ENCODE measurements around the gene HFM1. TPM values are rescaled to one million over a fixed set of nuclear protein-coding genes. Genes with fewer than 3 reads are reported as not detected.
"Not testable (repeated sequence)": the region's sequence is repeated elsewhere in the genome, so short reads cannot be mapped to it uniquely, and the experiment has no call there.

HFM1 gene, protein sequence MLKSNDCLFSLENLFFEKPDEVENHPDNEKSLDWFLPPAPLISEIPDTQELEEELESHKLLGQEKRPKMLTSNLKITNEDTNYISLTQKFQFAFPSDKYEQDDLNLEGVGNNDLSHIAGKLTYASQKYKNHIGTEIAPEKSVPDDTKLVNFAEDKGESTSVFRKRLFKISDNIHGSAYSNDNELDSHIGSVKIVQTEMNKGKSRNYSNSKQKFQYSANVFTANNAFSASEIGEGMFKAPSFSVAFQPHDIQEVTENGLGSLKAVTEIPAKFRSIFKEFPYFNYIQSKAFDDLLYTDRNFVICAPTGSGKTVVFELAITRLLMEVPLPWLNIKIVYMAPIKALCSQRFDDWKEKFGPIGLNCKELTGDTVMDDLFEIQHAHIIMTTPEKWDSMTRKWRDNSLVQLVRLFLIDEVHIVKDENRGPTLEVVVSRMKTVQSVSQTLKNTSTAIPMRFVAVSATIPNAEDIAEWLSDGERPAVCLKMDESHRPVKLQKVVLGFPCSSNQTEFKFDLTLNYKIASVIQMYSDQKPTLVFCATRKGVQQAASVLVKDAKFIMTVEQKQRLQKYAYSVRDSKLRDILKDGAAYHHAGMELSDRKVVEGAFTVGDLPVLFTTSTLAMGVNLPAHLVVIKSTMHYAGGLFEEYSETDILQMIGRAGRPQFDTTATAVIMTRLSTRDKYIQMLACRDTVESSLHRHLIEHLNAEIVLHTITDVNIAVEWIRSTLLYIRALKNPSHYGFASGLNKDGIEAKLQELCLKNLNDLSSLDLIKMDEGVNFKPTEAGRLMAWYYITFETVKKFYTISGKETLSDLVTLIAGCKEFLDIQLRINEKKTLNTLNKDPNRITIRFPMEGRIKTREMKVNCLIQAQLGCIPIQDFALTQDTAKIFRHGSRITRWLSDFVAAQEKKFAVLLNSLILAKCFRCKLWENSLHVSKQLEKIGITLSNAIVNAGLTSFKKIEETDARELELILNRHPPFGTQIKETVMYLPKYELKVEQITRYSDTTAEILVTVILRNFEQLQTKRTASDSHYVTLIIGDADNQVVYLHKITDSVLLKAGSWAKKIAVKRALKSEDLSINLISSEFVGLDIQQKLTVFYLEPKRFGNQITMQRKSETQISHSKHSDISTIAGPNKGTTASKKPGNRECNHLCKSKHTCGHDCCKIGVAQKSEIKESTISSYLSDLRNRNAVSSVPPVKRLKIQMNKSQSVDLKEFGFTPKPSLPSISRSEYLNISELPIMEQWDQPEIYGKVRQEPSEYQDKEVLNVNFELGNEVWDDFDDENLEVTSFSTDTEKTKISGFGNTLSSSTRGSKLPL (N-terminal part only)
- polyA plus RNA-seq, result 1 to 10 TPM in 1 of 3 donors, under 1 TPM in 2; 0.21 to 1.2 (median 0.23) TPM

- H3K27ac ChIP-seq (ENCODE audit: low read depth, low read length), result peak within 1 kb of the TSS; percentile 57
- 1% methylated on average over 61 to 69 of the region's 69 CpGs for WGBS, 3 donors
These were observed at the start of gene HFM1 for GRCh38 chr1:91404151-91405012. HFM1 (minus strand) TSS chr1:91404837; CDS start chr1:91401082, 3,755 bp downstream.

GRCh38 chr1:91454136-91454535, 49.5 kb upstream of the HFM1 start:
- no peak overlapping the region for H3K27ac ChIP-seq (ENCODE audit: low read depth, low read length)
- 62 to 72% (median 68%) methylated on average over 2 of the region's 2 CpGs for WGBS, 3 donors

GRCh38 chr1:91450260-91450659, 45.6 kb upstream of the HFM1 start:
- 44 to 65% (median 50%) methylated on average over 2 of the region's 2 CpGs for WGBS, 3 donors

DNA sequence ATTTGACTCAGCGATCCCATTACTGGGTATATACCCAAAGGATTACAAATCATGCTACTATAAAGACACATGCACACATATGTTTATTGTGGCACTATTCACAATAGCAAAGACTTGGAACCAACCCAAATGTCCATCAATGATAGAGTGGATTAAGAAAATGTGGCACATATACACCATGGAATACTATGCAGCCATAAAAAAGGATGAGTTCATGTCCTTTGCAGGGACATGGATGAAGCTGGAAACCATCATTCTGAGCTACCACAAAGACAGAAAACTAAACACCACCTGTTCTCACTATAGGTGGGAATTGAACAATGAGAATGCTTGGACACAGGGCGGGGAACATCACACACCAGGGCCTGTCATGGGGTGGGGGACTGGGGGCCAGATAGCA, 43.1 kb upstream of the HFM1 start:
- WGBS, 3 donors, result 78 to 97% (median 79%) methylated on average over 2 of the region's 2 CpGs
- not testable (repeated sequence) for H3K27ac ChIP-seq (ENCODE audit: low read depth, low read length)

More at GRCh38 chr1:91450260-91450659, 45.6 kb upstream of the HFM1 start:
- H3K27ac ChIP-seq (ENCODE audit: low read depth, low read length), result no peak overlapping the region

- H3K27ac ChIP-seq (ENCODE audit: low read depth, low read length), result not testable (repeated sequence)
- WGBS, 3 donors, result 91 to 96% (median 95%) methylated on average over 5 of the region's 5 CpGs
These were observed 37.3 kb upstream of the HFM1 start for GRCh38 chr1:91441980-91442379.

DNA sequence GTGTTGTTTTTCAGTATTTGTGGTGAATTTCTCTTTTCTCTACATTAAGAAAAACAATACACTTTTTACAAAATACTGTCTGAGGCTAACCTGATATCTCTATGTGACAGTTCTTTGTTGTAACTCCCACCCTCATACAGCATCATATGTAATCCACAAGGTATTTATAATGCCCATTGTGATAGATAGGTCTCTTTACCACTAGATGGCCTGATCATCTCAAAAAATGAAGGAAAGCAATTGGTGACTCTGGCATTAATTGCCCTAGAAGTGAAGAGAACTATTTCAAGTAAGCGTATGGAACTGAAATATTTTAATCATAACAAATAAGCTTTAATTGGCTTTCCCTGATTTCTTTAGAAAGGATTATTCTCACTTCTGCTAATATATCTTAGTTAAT, 36.2 kb upstream of the HFM1 start:
- WGBS, 3 donors, result 75 to 77% (median 77%) methylated on average over 1 of the region's 1 CpG

GRCh38 chr1:91439016-91439415, 34.4 kb upstream of the HFM1 start:
- H3K27ac ChIP-seq (ENCODE audit: low read depth, low read length), result no peak overlapping the region

More for the DNA sequence above, 36.2 kb upstream of the HFM1 start:
- no peak overlapping the region for H3K27ac ChIP-seq (ENCODE audit: low read depth, low read length)

DNA sequence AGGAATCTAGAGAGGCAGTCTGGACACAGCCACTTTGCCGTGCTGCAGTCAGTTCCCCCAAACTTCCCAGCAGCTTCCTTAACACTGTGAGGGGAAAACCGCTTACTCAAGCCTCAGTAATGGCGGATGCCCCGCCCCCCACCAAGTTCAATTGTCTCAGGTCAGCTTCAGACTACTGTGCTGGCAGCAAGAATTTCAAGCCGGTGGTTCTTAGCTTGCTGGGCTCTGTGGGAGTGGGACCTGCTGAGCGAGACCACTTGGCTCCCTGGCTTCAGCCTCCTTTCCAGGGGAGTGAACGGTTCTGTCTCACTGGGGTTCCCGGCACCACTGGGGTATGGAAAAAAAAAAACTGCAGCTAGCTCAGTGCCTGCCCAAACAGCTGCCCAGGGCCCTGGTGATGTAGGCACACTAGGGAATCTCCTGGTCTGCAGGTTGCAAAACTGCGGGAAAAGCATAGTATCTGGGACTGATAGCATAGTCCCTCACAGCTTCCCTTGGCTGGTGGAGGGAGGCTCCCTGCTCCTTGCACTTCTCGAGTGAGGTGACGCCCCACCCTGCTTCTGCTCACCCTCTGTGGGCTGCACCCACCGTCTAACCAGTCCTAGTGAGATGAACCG, 23.7 kb upstream of the HFM1 start:
- H3K27ac ChIP-seq (ENCODE audit: low read depth, low read length), result no peak overlapping the region
- 40 to 59% (median 55%) methylated on average over 13 of the region's 13 CpGs for WGBS, 3 donors

DNA sequence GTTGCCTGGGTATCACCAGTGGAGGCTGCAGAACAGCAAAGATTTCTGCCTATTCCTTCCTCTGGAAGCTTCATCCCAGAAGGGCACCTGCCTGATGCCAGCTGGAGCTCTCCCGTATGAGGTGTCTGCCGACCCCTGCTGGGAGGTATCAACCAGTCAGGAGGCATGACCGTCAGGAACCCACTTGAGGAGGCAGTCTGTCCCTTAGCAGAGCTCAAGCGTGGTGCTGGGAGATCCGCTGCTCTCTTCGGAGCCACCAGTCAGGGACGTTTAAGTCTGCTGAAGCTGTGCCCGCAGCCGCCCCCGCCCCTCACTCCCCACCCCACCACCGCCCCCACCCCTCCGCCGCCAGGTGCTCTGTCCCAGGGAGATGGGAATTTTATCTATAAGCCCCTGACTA, 23.1 kb upstream of the HFM1 start:
- 36 to 69% (median 63%) methylated on average over 13 of the region's 13 CpGs for WGBS, 3 donors
- H3K27ac ChIP-seq (ENCODE audit: low read depth, low read length), result no peak overlapping the region

- WGBS, 3 donors, result 87 to 90% (median 89%) methylated on average over 4 of the region's 4 CpGs
These were observed 17.9 kb upstream of the HFM1 start for GRCh38 chr1:91422523-91422922.

DNA sequence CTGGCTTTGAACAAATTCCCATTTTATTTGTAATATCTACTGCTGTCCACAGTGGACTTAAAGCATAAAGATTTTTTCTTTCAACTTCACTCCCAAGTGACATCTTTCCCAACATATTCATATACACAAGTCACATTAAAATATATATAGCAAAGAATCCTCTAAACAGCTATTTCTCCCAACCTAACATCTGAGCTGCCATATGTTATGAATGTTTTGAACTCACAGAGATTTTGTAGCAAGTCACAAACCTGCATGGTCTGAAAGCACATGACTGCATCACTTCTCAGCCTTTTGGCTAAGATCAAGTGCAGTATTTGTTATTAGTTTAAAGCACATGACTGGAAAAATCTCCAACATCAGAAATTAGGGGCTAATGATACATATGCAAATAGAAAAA, 7.7 kb upstream of the HFM1 start:
- no peak overlapping the region for H3K27ac ChIP-seq (ENCODE audit: low read depth, low read length)

More at GRCh38 chr1:91422523-91422922, 17.9 kb upstream of the HFM1 start:
- not testable (repeated sequence) for H3K27ac ChIP-seq (ENCODE audit: low read depth, low read length)

- no peak overlapping the region for H3K27ac ChIP-seq (ENCODE audit: low read depth, low read length)
- 53 to 73% (median 72%) methylated on average over 7 of the region's 7 CpGs for WGBS, 3 donors
These were observed 2.2 kb upstream of the HFM1 start for GRCh38 chr1:91406773-91407389.

DNA sequence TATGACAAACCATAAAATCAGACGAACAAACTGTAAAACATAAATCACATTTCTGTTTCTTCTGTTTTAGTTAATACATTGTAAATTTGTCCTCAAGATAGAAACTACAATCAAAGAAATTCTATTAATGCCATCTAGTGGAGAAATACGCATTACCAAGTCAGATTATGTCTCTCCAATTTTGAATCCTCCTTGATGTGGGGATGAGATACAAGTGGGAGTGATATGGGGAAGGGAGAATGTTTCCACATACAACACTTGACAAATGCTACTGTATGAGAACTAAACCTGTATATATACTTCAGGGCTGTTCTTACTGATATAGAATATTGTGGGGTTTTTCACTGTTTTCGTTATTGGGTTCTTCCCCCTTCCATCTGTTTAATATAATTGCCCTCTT, 2.6 kb downstream of the HFM1 start:
- H3K27ac ChIP-seq (ENCODE audit: low read depth, low read length), result no peak overlapping the region
- 29 to 34% (median 31%) methylated on average over 3 of the region's 3 CpGs for WGBS, 3 donors

DNA sequence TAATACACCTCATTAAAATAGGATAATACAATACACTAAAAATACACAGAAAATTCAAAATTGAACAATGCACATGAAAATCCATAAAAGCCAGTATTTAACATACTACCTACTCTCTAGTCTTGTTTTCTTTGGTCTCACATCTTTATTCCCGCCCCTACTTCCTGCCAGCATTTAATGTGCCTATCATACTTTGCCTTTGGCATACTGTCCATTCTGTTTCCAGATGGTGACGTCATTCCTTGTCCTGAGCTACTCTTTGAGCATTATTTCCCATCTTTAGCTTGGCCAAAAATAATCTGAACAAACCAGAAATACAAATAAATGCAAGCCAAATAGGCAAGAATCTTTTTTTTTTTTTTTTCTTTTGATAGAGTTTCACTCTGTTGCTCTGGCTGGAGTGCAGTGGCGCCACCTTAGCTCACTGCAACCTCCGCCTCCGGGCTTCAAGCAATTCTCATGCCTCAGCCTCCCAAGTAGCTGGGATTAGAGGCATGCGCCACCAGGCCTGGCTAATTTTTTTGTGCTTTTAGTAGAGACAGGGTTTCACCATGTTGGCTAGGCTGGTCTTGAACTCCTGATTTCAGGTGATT, 4.4 kb downstream of the HFM1 start:
- H3K27ac ChIP-seq (ENCODE audit: low read depth, low read length), result no peak overlapping the region
- 82 to 91% (median 84%) methylated on average over 6 of the region's 6 CpGs for WGBS, 3 donors

DNA sequence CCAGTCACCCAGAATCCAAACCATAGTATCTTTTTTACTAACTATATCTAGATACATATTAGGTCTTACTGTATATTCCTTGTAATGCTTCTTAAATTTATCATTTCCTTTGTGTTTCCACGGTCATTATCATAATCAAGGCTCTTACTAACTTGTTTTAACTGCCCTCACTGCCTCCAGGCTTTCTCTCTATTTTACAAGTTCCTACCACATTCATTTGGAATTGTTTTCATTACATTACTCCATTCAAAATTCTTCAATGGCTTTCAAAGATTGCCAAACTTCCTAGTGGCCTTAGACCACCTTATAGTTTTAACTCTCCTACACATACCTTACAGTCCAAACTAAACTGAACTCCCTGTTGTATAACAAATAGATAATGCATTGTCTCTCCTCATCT, 6.3 kb downstream of the HFM1 start:
- no peak overlapping the region for H3K27ac ChIP-seq (ENCODE audit: low read depth, low read length)
- 74 to 81% (median 76%) methylated on average over 1 of the region's 1 CpG for WGBS, 3 donors

- WGBS, 3 donors, result 68 to 72% (median 72%) methylated on average over 4 of the region's 4 CpGs
- H3K27ac ChIP-seq (ENCODE audit: low read depth, low read length), result no peak overlapping the region
These were observed 7.0 kb downstream of the HFM1 start for GRCh38 chr1:91397605-91398004.

DNA sequence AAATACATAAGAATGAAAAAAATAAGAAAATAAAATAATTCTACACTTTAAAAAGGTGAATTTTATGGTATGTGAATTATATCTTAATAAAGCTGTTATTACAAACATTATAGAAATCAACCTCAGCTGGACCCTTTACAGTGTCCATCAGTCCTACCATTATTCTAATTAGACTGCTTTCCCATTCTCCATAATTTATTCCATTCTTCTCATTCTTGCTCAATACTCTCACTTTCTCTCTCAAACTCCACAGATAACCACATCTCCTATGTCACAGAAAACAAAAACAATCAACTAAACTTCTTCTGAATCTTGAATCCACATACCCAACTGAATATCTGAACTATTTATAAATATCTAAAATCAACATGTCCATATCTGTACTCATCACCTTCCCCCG, 11.6 kb downstream of the HFM1 start:
- WGBS, 3 donors, result 78 to 91% (median 87%) methylated on average over 1 of the region's 1 CpG
- H3K27ac ChIP-seq (ENCODE audit: low read depth, low read length), result no peak overlapping the region

Measured in adipose tissue (tissue), 3 donors.